Astrocyte (in vitro differentiated cells and primary cell): ENCODE measurements around the gene STAP1.

Experiments
- EZH2 ChIP-seq: IDR thresholded peaks from 2 replicates; pipeline ENCODE4 v1.6.1; 2012; ENCODE audit warnings: mild to moderate bottlenecking, low read length, inconsistent platforms; ENCODE audit not compliant: insufficient read depth
- TF ChIP-seq, protein P1 (sequence below): IDR thresholded peaks from 2 replicates; pipeline ENCODE4 v1.5.1; 2011; ENCODE audit warnings: low read depth, mild to moderate bottlenecking, inconsistent platforms, low read length, moderate library complexity; ENCODE audit not compliant: insufficient read depth

GRCh38 chr4:67522851-67523671 is 35.5 kb upstream of the STAP1 start:
- TF ChIP-seq, protein P1, sequence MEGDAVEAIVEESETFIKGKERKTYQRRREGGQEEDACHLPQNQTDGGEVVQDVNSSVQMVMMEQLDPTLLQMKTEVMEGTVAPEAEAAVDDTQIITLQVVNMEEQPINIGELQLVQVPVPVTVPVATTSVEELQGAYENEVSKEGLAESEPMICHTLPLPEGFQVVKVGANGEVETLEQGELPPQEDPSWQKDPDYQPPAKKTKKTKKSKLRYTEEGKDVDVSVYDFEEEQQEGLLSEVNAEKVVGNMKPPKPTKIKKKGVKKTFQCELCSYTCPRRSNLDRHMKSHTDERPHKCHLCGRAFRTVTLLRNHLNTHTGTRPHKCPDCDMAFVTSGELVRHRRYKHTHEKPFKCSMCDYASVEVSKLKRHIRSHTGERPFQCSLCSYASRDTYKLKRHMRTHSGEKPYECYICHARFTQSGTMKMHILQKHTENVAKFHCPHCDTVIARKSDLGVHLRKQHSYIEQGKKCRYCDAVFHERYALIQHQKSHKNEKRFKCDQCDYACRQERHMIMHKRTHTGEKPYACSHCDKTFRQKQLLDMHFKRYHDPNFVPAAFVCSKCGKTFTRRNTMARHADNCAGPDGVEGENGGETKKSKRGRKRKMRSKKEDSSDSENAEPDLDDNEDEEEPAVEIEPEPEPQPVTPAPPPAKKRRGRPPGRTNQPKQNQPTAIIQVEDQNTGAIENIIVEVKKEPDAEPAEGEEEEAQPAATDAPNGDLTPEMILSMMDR: no peak
- TF ChIP-seq EZH2: no peak
